ENCODE data around the gene BLOC1S3. TPM values are rescaled to one million over a fixed set of nuclear protein-coding genes. Genes with fewer than 3 reads are reported as not detected.
"Not testable (repeated sequence)": the region's sequence is repeated elsewhere in the genome, so short reads cannot be mapped to it uniquely, and the experiment has no call there.

BLOC1S3 gene
- total RNA-seq, 2 experiments from 2014 or later: 14.7 to 18.8 TPM

- Mint-ChIP-seq H3K27ac (no peak overlapping the region), H3K27me3 (peaks cover 37% of the 10 kb centered on the region), H3K4me3 (no peak overlapping the region), H3K36me3 (ENCODE audit: low read depth) (no peaks in the 10 kb centered on the region), H3K9me3 (no peaks in the 10 kb centered on the region), H3K4me1 (ENCODE audit: low read depth) (no peaks in the 10 kb centered on the region)
- ChIA-PET POLR2A (no interaction called here), CTCF (no interaction called here)
- ATAC-seq (ENCODE audit: poor library complexity) (no peak), DNase-seq (no peak)
- H3K36me3 ChIP-seq (ENCODE audit: insufficient read depth, low read length): no peaks in the 10 kb centered on the region
- no peaks in the 10 kb centered on the region for H3K9me3 ChIP-seq (ENCODE audit: control insufficient read depth in 1 of 2, insufficient read depth in 1 of 2, low read length in 2 of 2)
- no peak overlapping the region for H3K4me3 ChIP-seq (ENCODE audit: low read length)
- intact Hi-C loops (cut with DNase I, micrococcal nuclease): no loop called here
- H3K27me3 ChIP-seq (ENCODE audit: control insufficient read depth in 1 of 2, insufficient read depth in 2 of 2, low read length in 2 of 2): peaks cover 2 to 5% of the 10 kb centered on the region in 2 experiments
- H3K27ac ChIP-seq (ENCODE audit: low read depth in 1 of 2, low read length in 2 of 2): no peak overlapping the region
- no peak for TF ChIP-seq CTCF (IDR thresholded peaks at IDR 0.05)
- H3K4me1 ChIP-seq (ENCODE audit: insufficient read depth, low read length): no peaks in the 10 kb centered on the region
Observed at GRCh38 chr19:45223879-45224278, 45.3 kb downstream of the BLOC1S3 start.

- Histone ChIP-seq H3K9me3 (ENCODE audit: control insufficient read depth in 1 of 2, insufficient read depth in 1 of 2, low read length in 2 of 2) (no peaks in the 10 kb centered on the region), H3K36me3 (ENCODE audit: insufficient read depth, low read length) (no peaks in the 10 kb centered on the region), H3K27ac (ENCODE audit: low read depth in 1 of 2, low read length in 2 of 2) (no peak overlapping the region), H3K27me3 (ENCODE audit: control insufficient read depth in 1 of 2, insufficient read depth in 2 of 2, low read length in 2 of 2) (peaks cover 2 to 5% of the 10 kb centered on the region in 2 experiments), H3K4me1 (ENCODE audit: insufficient read depth, low read length) (no peaks in the 10 kb centered on the region), H3K4me3 (ENCODE audit: low read length) (no peak overlapping the region)
- ChIA-PET POLR2A (no interaction called here), CTCF (no interaction called here)
- Mint-ChIP-seq H3K27ac (no peak overlapping the region), H3K36me3 (ENCODE audit: low read depth) (no peaks in the 10 kb centered on the region), H3K4me1 (ENCODE audit: low read depth) (no peaks in the 10 kb centered on the region), H3K9me3 (no peaks in the 10 kb centered on the region), H3K27me3 (peaks cover 33% of the 10 kb centered on the region), H3K4me3 (no peak overlapping the region)
- no peak for ATAC-seq (ENCODE audit: poor library complexity)
- no peak for TF ChIP-seq CTCF (IDR thresholded peaks at IDR 0.05)
- intact Hi-C loops (cut with DNase I, micrococcal nuclease): loop anchor here in 1 of 2 experiments (5.0 kb wide), 1 partner anchor 48 kb away; no protein-coding TSS in a partner anchor
- DNase-seq: no peak
Observed at GRCh38 chr19:45224645-45225044, 46.1 kb downstream of the BLOC1S3 start.

GRCh38 chr19:45229056-45229455 is 50.5 kb downstream of the BLOC1S3 start:
- H3K36me3 Mint-ChIP-seq (ENCODE audit: low read depth); H3K9me3 Mint-ChIP-seq; POLR2A ChIA-PET; H3K4me1 Mint-ChIP-seq (ENCODE audit: low read depth); H3K36me3 ChIP-seq (ENCODE audit: insufficient read depth, low read length); H3K9me3 ChIP-seq (ENCODE audit: control insufficient read depth in 1 of 2, insufficient read depth in 1 of 2, low read length in 2 of 2); H3K27ac ChIP-seq (ENCODE audit: low read depth in 1 of 2, low read length in 2 of 2); DNase-seq; H3K4me1 ChIP-seq (ENCODE audit: insufficient read depth, low read length); ATAC-seq (ENCODE audit: poor library complexity); H3K4me3 Mint-ChIP-seq; H3K4me3 ChIP-seq (ENCODE audit: low read length); H3K27ac Mint-ChIP-seq; CTCF ChIA-PET: not testable (repeated sequence)
- peaks cover 25% of the 10 kb centered on the region for H3K27me3 Mint-ChIP-seq
- H3K27me3 ChIP-seq (ENCODE audit: control insufficient read depth in 1 of 2, insufficient read depth in 2 of 2, low read length in 2 of 2): peaks cover 0 to 11% of the 10 kb centered on the region in 2 experiments
- intact Hi-C loops (cut with DNase I, micrococcal nuclease): loop anchor here in 1 of 2 experiments (5.0 kb wide), 1 partner anchor 43 kb away; no protein-coding TSS in a partner anchor

Other genes with a start within 250 kb of the BLOC1S3 start
- not detected for gene APOC4, start 236.5 kb upstream of the BLOC1S3 start, total RNA-seq
- gene APOC2, start 232.7 kb upstream of the BLOC1S3 start, total RNA-seq: not detected
- 10 to 100 TPM; 71.0 to 72.7 TPM for gene CLPTM1, start 223.4 kb upstream of the BLOC1S3 start, total RNA-seq
- gene RELB, start 177.3 kb upstream of the BLOC1S3 start, total RNA-seq: 10 to 100 TPM; 91.6 to 92.5 TPM
- 100 to 1,000 TPM; 152 to 154 TPM for gene CLASRP, start 139.7 kb upstream of the BLOC1S3 start, total RNA-seq
- gene ZNF296, start 102.3 kb upstream of the BLOC1S3 start, total RNA-seq: 1 to 10 TPM; 2.0 to 2.4 TPM
- gene GEMIN7, start 99.5 kb upstream of the BLOC1S3 start, total RNA-seq: 1 to 10 TPM; 4.0 to 4.8 TPM
- gene PPP1R37, start 85.6 kb upstream of the BLOC1S3 start, total RNA-seq: 10 to 100 TPM; 17.2 to 19.6 TPM
- gene NKPD1, start 17.8 kb upstream of the BLOC1S3 start, total RNA-seq: under 1 TPM; 0.73 to 0.91 TPM
- 10 to 100 TPM; 32.0 to 38.8 TPM for gene TRAPPC6A, start 547 bp upstream of the BLOC1S3 start, total RNA-seq
- not detected for gene EXOC3L2, start 66.6 kb downstream of the BLOC1S3 start, total RNA-seq
- 10 to 100 TPM; 18.1 to 19.8 TPM for gene MARK4, start 72.5 kb downstream of the BLOC1S3 start, total RNA-seq
- not detected for gene CKM, start 144.1 kb downstream of the BLOC1S3 start, total RNA-seq
- not detected for gene KLC3, start 162.0 kb downstream of the BLOC1S3 start, total RNA-seq
- gene ERCC2, start 191.8 kb downstream of the BLOC1S3 start, total RNA-seq: 1 to 10 TPM; 8.7 to 9.6 TPM
- 1 to 10 TPM; 1.5 to 3.7 TPM for gene PPP1R13L, start 226.3 kb downstream of the BLOC1S3 start, total RNA-seq
- under 1 TPM; 0.16 to 0.28 TPM for gene POLR1G, start 227.9 kb downstream of the BLOC1S3 start, total RNA-seq
- 10 to 100 TPM; 32.5 to 32.6 TPM for gene ERCC1, start 245.1 kb downstream of the BLOC1S3 start, total RNA-seq

All from CD4-positive, alpha-beta T cell (primary cell).